Fibroblast of lung (primary cell): ENCODE data around the gene PBOV1. TPM values are rescaled to one million over a fixed set of nuclear protein-coding genes. Genes with fewer than 3 reads are reported as not detected.

Source experiments
- DNase-seq, 2 donors: peaks; one replicate each; pipeline versions ENCODE4 v3.0.0 to v3.0.0-alpha.2; 2010; ENCODE audit warnings: low read depth in 2 of 2
- H2AFZ ChIP-seq: 2 replicates; pipeline ENCODE4 v1.5.1; 2012; ENCODE audit warnings: low read length, control low read depth, inconsistent platforms
- H3K27ac ChIP-seq: 2 replicates; pipeline ENCODE4 v1.5.1; 2011; ENCODE audit warnings: low read length, control low read depth; ENCODE audit not compliant: insufficient read depth
- H3K27me3 ChIP-seq: 2 replicates; pipeline ENCODE4 v1.5.1; 2011; ENCODE audit warnings: mild to moderate bottlenecking, low read length; ENCODE audit not compliant: control insufficient read depth, insufficient read depth
- H3K36me3 ChIP-seq: 2 replicates; pipeline ENCODE4 v1.5.1; 2011; ENCODE audit warnings: low read length; ENCODE audit not compliant: control insufficient read depth, insufficient read depth
- H3K4me1 ChIP-seq: 2 replicates; pipeline ENCODE4 v1.5.1; 2011; ENCODE audit warnings: low read length; ENCODE audit not compliant: control insufficient read depth, insufficient read depth; ENCODE audit errors: extremely low read depth
- H3K4me2 ChIP-seq: 2 replicates; pipeline ENCODE4 v1.5.1; 2011; ENCODE audit warnings: low read length, control low read depth; ENCODE audit not compliant: insufficient read depth; ENCODE audit errors: extremely low read depth
- H3K4me3 ChIP-seq, 4 experiments: fragments of 200-600 bp in 1 of 4; sonication (generic) in 1 of 4; replicated peaks in 1 of 4; 2 replicates each; pipeline ENCODE4 v1.5.1; 2011 to 2016; ENCODE audit warnings: low read length in 4 of 4, low read depth in 3 of 4, mild to moderate bottlenecking in 3 of 4, control low read depth in 2 of 4, inconsistent platforms in 1 of 4, mixed read lengths in 1 of 4; ENCODE audit not compliant: insufficient read depth in 1 of 4; ENCODE audit errors: control extremely low read depth in 1 of 4
- H3K79me2 ChIP-seq: 2 replicates; pipeline ENCODE4 v1.5.1; 2012; ENCODE audit warnings: mild to moderate bottlenecking, low read length, inconsistent platforms; ENCODE audit not compliant: control insufficient read depth, insufficient read depth
- H3K9ac ChIP-seq: 2 replicates; pipeline ENCODE4 v1.5.1; 2011; ENCODE audit warnings: mild to moderate bottlenecking, low read length, control low read depth; ENCODE audit not compliant: insufficient read depth
- H3K9me3 ChIP-seq: 2 replicates; pipeline ENCODE4 v1.5.1; 2012; ENCODE audit warnings: low read depth, low read length; ENCODE audit not compliant: control insufficient read depth, insufficient read depth
- H4K20me1 ChIP-seq: 2 replicates; pipeline ENCODE4 v1.5.1; 2011; ENCODE audit warnings: low read length; ENCODE audit not compliant: control insufficient read depth, insufficient read depth; ENCODE audit errors: extremely low read depth
- CTCF ChIP-seq, 2 donors: IDR thresholded peaks in 1 of 2; conservative IDR thresholded peaks in 1 of 2; 1 replicate in 1 of 2; 2 replicates in 1 of 2; pipeline ENCODE4 v1.5.1; 2011 to 2012; ENCODE audit warnings: low read length in 2 of 2, control low read depth in 1 of 2, inconsistent platforms in 1 of 2, low read depth in 1 of 2, mild to moderate bottlenecking in 1 of 2
- EZH2 ChIP-seq: IDR thresholded peaks from 2 replicates; pipeline ENCODE4 v1.5.1; 2012; ENCODE audit warnings: low read length, control low read depth, mild to moderate bottlenecking; ENCODE audit errors: missing control alignments
- polyA plus RNA-seq, 2 donors: library from polyadenylated mRNA; depleted of rRNA in 1 of 2; stranded (reverse) in 1 of 2; unstranded in 1 of 2; fragments of >200 nt; gene quantifications; 2 replicates each; pipeline ENCODE4 v1.2.1, GENCODE V29; 2011 to 2012; ENCODE audit warnings: missing spikeins in 1 of 2
- total RNA-seq: library from RNA; depleted of rRNA; stranded (reverse); fragments of >200 nt; gene quantifications from 2 replicates; pipeline ENCODE4 v1.2.1, GENCODE V29; 2014

PBOV1 gene
- total and polyA plus RNA-seq, 2 donors (not counting 1 experiment from before 2014, with no cell fraction given): not detected

GRCh38 chr6:138229072-138229471 is 10.8 kb upstream of the PBOV1 start:
- Histone ChIP-seq H2AFZ (no peak overlapping the region), H4K20me1 (no peaks in the 10 kb centered on the region), H3K27me3 (no peaks in the 10 kb centered on the region), H3K36me3 (no peaks in the 10 kb centered on the region), H3K27ac (no peak overlapping the region), H3K4me3 (no peak overlapping the region), H3K4me1 (no peaks in the 10 kb centered on the region), H3K4me2 (no peak overlapping the region), H3K9ac (no peak overlapping the region), H3K9me3 (no peaks in the 10 kb centered on the region), H3K79me2 (no peaks in the 10 kb centered on the region)
- TF ChIP-seq EZH2: no peak
- no peak for DNase-seq

GRCh38 chr6:138227316-138227781 is 9.1 kb upstream of the PBOV1 start:
- H3K4me3 ChIP-seq: no peak overlapping the region
- no peak for TF ChIP-seq EZH2

GRCh38 chr6:138226700-138227315 is 8.5 kb upstream of the PBOV1 start:
- Histone ChIP-seq H3K27ac (no peak overlapping the region), H3K4me1 (no peaks in the 10 kb centered on the region), H3K4me2 (no peak overlapping the region), H4K20me1 (no peaks in the 10 kb centered on the region), H3K9me3 (no peaks in the 10 kb centered on the region), H3K4me3 (no peak overlapping the region), H3K27me3 (no peaks in the 10 kb centered on the region), H2AFZ (no peak overlapping the region), H3K79me2 (no peaks in the 10 kb centered on the region), H3K9ac (no peak overlapping the region), H3K36me3 (no peaks in the 10 kb centered on the region)
- TF ChIP-seq CTCF (conservative IDR thresholded peaks at IDR 0.05 in 1 of 2, IDR thresholded peaks at IDR 0.05 in 1 of 2; ENCODE audit: low read depth in 1 of 2, low read length in 2 of 2) (no peak), EZH2 (no peak)
- DNase-seq: no peak

More at GRCh38 chr6:138227316-138227781, 9.1 kb upstream of the PBOV1 start:
- no peaks in the 10 kb centered on the region for H3K4me1 ChIP-seq
- no peak overlapping the region for H3K27ac ChIP-seq
- H3K9ac ChIP-seq: no peak overlapping the region
- H3K36me3 ChIP-seq: no peaks in the 10 kb centered on the region
- H3K27me3 ChIP-seq: no peaks in the 10 kb centered on the region
- no peak overlapping the region for H2AFZ ChIP-seq
- no peak for DNase-seq
- H3K9me3 ChIP-seq: no peaks in the 10 kb centered on the region
- H4K20me1 ChIP-seq: no peaks in the 10 kb centered on the region
- H3K4me2 ChIP-seq: no peak overlapping the region
- no peaks in the 10 kb centered on the region for H3K79me2 ChIP-seq

- Histone ChIP-seq H2AFZ (no peak overlapping the region), H3K36me3 (no peaks in the 10 kb centered on the region), H3K79me2 (no peaks in the 10 kb centered on the region), H3K4me1 (no peaks in the 10 kb centered on the region), H3K4me2 (no peak overlapping the region), H3K4me3 (no peak overlapping the region), H3K9ac (no peak overlapping the region), H3K9me3 (no peaks in the 10 kb centered on the region), H3K27me3 (no peaks in the 10 kb centered on the region), H3K27ac (no peak overlapping the region), H4K20me1 (no peaks in the 10 kb centered on the region)
- DNase-seq: no peak
- TF ChIP-seq EZH2 (no peak), CTCF (conservative IDR thresholded peaks at IDR 0.05 in 1 of 2, IDR thresholded peaks at IDR 0.05 in 1 of 2; ENCODE audit: low read depth in 1 of 2, low read length in 2 of 2) (no peak)
Measured at GRCh38 chr6:138225953-138226352, 7.7 kb upstream of the PBOV1 start.
